Nephron progenitor cell (in vitro differentiated cells): Measurements from ENCODE around the gene ILDR2.

Source experiments
- DNase-seq: peaks from one replicate; pipeline ENCODE4 v3.0.0; 2021
- H3K27ac Mint-ChIP-seq: 2 replicates; pipeline ENCODE4 v1.8.0; 2021; ENCODE audit warnings: mild to moderate bottlenecking, moderate library complexity, mixed read lengths
- H3K27me3 Mint-ChIP-seq: 2 replicates; pipeline ENCODE4 v1.8.0; 2021; ENCODE audit warnings: mild to moderate bottlenecking, low read depth, mixed read lengths; ENCODE audit not compliant: poor library complexity
- H3K36me3 Mint-ChIP-seq: 2 replicates; pipeline ENCODE4 v1.8.0; 2021; ENCODE audit warnings: low read depth, mixed read lengths
- H3K4me1 Mint-ChIP-seq: 2 replicates; pipeline ENCODE4 v1.8.0; 2021; ENCODE audit warnings: mixed read lengths
- H3K4me3 Mint-ChIP-seq: 2 replicates; pipeline ENCODE4 v1.8.0; 2021; ENCODE audit warnings: mild to moderate bottlenecking, moderate library complexity, mixed read lengths
- H3K9me3 Mint-ChIP-seq: 2 replicates; pipeline ENCODE4 v1.8.0; 2021; ENCODE audit warnings: mild to moderate bottlenecking, moderate library complexity, mixed read lengths
- CTCF ChIP-seq: fragments of 200-600 bp; sonication (generic); IDR thresholded peaks from 2 replicates; pipeline ENCODE4 v1.5.0; 2021; ENCODE audit warnings: antibody characterized with exemption

Gene ILDR2

GRCh38 chr1:166939741-166940375 is 35.5 kb downstream of the ILDR2 start:
- Mint-ChIP-seq H3K27ac (no peak overlapping the region), H3K9me3 (no peaks in the 10 kb centered on the region), H3K4me1 (peaks cover 3% of the 10 kb centered on the region), H3K4me3 (no peak overlapping the region), H3K36me3 (no peaks in the 10 kb centered on the region), H3K27me3 (no peaks in the 10 kb centered on the region)
- no peak for TF ChIP-seq CTCF
- DNase-seq = no peak

GRCh38 chr1:166937962-166938361 is 37.4 kb downstream of the ILDR2 start:
- no peak for DNase-seq
- H3K27me3 Mint-ChIP-seq = no peaks in the 10 kb centered on the region
- no peak overlapping the region for H3K4me3 Mint-ChIP-seq
- H3K27ac Mint-ChIP-seq = no peak overlapping the region
- no peak for TF ChIP-seq CTCF
- peaks cover 17% of the 10 kb centered on the region for H3K4me1 Mint-ChIP-seq
- no peaks in the 10 kb centered on the region for H3K9me3 Mint-ChIP-seq
- H3K36me3 Mint-ChIP-seq = no peaks in the 10 kb centered on the region

- no peaks in the 10 kb centered on the region for H3K9me3 Mint-ChIP-seq
- H3K36me3 Mint-ChIP-seq = no peaks in the 10 kb centered on the region
- peaks cover 17% of the 10 kb centered on the region for H3K4me1 Mint-ChIP-seq
- TF ChIP-seq CTCF = no peak
- H3K27ac Mint-ChIP-seq = no peak overlapping the region
- no peak for DNase-seq
- no peaks in the 10 kb centered on the region for H3K27me3 Mint-ChIP-seq
- no peak overlapping the region for H3K4me3 Mint-ChIP-seq
Measured at GRCh38 chr1:166937329-166937728, 38.0 kb downstream of the ILDR2 start.

- no peak for DNase-seq
Measured at GRCh38 chr1:166933633-166934032, 41.7 kb downstream of the ILDR2 start.

GRCh38 chr1:166933140-166933539 is 42.2 kb downstream of the ILDR2 start:
- peaks cover 17% of the 10 kb centered on the region for H3K4me1 Mint-ChIP-seq
- no peak for DNase-seq
- H3K4me3 Mint-ChIP-seq = no peak overlapping the region
- H3K27me3 Mint-ChIP-seq = no peaks in the 10 kb centered on the region
- no peak for TF ChIP-seq CTCF
- H3K27ac Mint-ChIP-seq = no peak overlapping the region
- H3K9me3 Mint-ChIP-seq = no peaks in the 10 kb centered on the region
- no peaks in the 10 kb centered on the region for H3K36me3 Mint-ChIP-seq

More at GRCh38 chr1:166933633-166934032, 41.7 kb downstream of the ILDR2 start:
- TF ChIP-seq CTCF = no peak
- H3K27ac Mint-ChIP-seq = no peak overlapping the region
- no peaks in the 10 kb centered on the region for H3K27me3 Mint-ChIP-seq
- no peaks in the 10 kb centered on the region for H3K36me3 Mint-ChIP-seq
- H3K4me3 Mint-ChIP-seq = no peak overlapping the region
- peaks cover 17% of the 10 kb centered on the region for H3K4me1 Mint-ChIP-seq
- H3K9me3 Mint-ChIP-seq = no peaks in the 10 kb centered on the region

GRCh38 chr1:166929911-166930310 is 45.4 kb downstream of the ILDR2 start:
- H3K4me1 Mint-ChIP-seq = peaks cover 24% of the 10 kb centered on the region
- H3K9me3 Mint-ChIP-seq = peaks cover 7% of the 10 kb centered on the region
- no peak for TF ChIP-seq CTCF
- no peak overlapping the region for H3K27ac Mint-ChIP-seq
- no peak for DNase-seq
- H3K4me3 Mint-ChIP-seq = no peak overlapping the region
- peaks cover 5% of the 10 kb centered on the region for H3K27me3 Mint-ChIP-seq
- peaks cover 5% of the 10 kb centered on the region for H3K36me3 Mint-ChIP-seq
